HUES6 (cell line): ENCODE results near the gene MARCHF9.
"Not testable (repeated sequence)": the region's sequence is repeated elsewhere in the genome, so short reads cannot be mapped to it uniquely, and the experiment has no call there.

Experiments
- H3K27ac ChIP-seq: 2 replicates; pipeline ENCODE4 v1.7.0; 2013; ENCODE audit warnings: low read depth, mild to moderate bottlenecking, low read length, inconsistent platforms
- H3K27me3 ChIP-seq: 2 replicates; pipeline ENCODE4 v1.6.1; 2013; ENCODE audit warnings: low read length; ENCODE audit not compliant: control insufficient read depth, insufficient read depth
- H3K36me3 ChIP-seq: 2 replicates; pipeline ENCODE4 v1.6.1; 2013; ENCODE audit warnings: low read length; ENCODE audit not compliant: control insufficient read depth, insufficient read depth
- H3K4me1 ChIP-seq: 2 replicates; pipeline ENCODE4 v1.6.1; 2013; ENCODE audit warnings: low read length; ENCODE audit not compliant: control insufficient read depth, insufficient read depth
- H3K4me3 ChIP-seq: 2 replicates; pipeline ENCODE4 v1.5.1; 2013; ENCODE audit warnings: low read depth, low read length
- H3K9ac ChIP-seq: one replicate; pipeline ENCODE4 v1.6.1; 2013; ENCODE audit warnings: mild to moderate bottlenecking, low read length
- H3K9me3 ChIP-seq: 2 replicates; pipeline ENCODE4 v1.6.1; 2013; ENCODE audit warnings: low read depth, low read length; ENCODE audit not compliant: control insufficient read depth, insufficient read depth

The MARCHF9 gene, protein sequence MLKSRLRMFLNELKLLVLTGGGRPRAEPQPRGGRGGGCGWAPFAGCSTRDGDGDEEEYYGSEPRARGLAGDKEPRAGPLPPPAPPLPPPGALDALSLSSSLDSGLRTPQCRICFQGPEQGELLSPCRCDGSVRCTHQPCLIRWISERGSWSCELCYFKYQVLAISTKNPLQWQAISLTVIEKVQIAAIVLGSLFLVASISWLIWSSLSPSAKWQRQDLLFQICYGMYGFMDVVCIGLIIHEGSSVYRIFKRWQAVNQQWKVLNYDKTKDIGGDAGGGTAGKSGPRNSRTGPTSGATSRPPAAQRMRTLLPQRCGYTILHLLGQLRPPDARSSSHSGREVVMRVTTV

DNA sequence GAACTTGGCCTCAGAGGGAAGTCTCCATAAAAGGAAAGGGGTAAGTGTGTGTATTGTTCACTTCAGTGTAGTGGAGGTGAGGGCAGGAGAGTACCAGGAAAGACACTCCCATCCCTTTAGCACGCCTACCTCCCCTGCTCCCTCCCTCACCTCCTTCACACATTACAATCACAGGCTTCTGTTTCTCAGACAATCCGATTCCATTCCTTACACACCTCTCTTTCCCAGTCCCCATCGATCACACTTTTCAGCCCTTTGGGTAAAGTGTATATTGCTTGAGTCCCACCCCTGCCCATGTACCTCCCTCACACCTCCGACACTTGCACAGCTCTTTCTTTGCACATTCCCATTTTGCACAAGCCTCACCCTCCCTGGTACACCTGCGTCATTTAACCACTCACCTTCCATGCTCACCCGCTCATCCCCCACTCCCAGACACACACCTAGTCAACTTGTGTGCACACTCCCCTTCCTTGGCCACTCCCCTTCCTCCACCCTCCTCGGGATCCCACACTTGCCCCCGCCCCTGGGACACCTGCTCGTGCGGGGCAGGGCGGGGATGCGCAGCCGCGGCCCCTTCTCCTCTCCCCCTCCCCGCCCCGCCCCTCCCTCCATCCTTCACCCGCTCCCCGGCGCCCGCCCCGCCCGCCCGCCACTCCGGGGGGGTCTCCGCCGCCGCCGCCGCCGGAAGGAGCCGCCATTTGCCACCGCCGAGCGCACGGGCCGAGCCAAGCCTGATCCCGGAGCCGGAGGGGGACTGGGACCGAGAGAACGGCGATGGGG, at the start of gene MARCHF9:
Gene MARCHF9 (plus strand): TSS at position 693 of the 783 bp plus-strand sequence. CDS start 426 bp downstream, outside the sequence.
- Histone ChIP-seq H3K4me3 (peak within 1 kb of the TSS; percentile 76), H3K9ac (no peak within 1 kb of the TSS), H3K27ac (no peak within 1 kb of the TSS), H3K9me3 (no peaks in the 10 kb centered on the region), H3K27me3 (peaks cover 51% of the 10 kb centered on the region), H3K36me3 (peaks cover 16% of the 10 kb centered on the region), H3K4me1 (peaks cover 16% of the 10 kb centered on the region)

DNA sequence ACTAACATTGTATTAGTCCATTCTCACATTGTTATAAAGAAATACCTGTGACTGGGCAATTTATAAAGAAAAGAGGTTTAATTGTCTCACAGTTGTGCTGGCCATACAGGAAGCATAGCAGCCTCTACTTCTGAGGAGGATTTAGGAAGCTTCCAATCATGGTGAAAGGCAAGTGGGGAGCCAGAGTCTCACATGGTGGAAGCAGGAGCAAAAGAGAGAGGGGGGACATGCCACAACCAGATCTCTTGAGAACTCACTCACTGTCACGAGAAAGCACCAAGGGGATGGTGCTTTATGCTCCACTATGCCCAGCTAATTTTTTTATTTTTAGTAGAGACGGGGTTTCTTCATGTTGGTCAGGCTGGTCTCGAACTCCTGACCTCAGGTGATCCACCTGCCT, 47.7 kb upstream of the MARCHF9 start:
- Histone ChIP-seq H3K4me1 (no peaks in the 10 kb centered on the region), H3K9me3 (peaks cover 4% of the 10 kb centered on the region; the same call in 1 of the 2 replicates), H3K27ac (no peak overlapping the region), H3K9ac (no peak overlapping the region), H3K27me3 (no peaks in the 10 kb centered on the region), H3K4me3 (no peak overlapping the region), H3K36me3 (no peaks in the 10 kb centered on the region)

DNA sequence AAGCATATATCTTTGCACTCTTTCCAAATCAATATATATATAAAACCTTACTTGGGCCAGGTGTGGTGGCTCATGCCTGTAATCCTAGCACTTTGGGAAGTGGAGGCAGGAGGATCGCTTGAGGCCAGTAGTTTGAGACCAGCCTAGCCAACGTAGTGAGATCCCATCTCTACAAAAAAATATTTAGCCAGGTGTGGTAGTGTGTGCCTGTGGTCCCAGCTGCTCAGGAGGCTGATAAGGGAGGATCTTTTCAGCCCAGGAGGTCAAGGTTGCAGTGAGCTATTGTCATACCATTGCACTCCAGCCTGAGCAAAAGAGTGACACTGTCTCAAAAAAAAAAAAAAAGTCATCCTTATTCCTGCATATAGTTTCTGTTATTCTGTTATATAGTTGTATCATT, 46.6 kb upstream of the MARCHF9 start:
- H3K27me3 ChIP-seq: no peaks in the 10 kb centered on the region
- H3K4me3 ChIP-seq: no peak overlapping the region
- no peak overlapping the region for H3K27ac ChIP-seq
- H3K9me3 ChIP-seq: peaks cover 4% of the 10 kb centered on the region; the same call in 1 of the 2 replicates
- no peaks in the 10 kb centered on the region for H3K36me3 ChIP-seq
- H3K4me1 ChIP-seq: no peaks in the 10 kb centered on the region
- H3K9ac ChIP-seq: no peak overlapping the region

DNA sequence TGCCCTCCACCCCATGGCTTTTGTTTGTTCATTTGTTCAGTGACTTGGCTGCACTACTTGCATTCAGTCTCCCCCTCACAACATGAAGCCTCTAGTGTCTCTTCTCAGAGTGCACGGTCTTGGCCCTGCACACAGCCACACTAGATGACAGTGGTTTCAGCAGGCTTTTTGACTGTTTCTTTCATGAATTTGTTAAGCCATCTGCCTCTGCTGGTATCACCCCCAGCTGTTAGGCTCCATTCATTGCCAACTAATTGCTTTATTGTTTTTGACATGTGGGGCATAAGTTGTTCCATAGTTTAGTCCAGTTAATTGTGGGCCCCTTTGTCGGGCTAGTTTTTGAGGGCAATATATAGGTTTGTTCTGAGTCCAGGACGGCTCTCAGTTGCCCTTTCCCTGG, 42.2 kb upstream of the MARCHF9 start:
- H3K4me1 ChIP-seq: no peaks in the 10 kb centered on the region
- H3K27me3 ChIP-seq: no peaks in the 10 kb centered on the region
- no peak overlapping the region for H3K27ac ChIP-seq

DNA sequence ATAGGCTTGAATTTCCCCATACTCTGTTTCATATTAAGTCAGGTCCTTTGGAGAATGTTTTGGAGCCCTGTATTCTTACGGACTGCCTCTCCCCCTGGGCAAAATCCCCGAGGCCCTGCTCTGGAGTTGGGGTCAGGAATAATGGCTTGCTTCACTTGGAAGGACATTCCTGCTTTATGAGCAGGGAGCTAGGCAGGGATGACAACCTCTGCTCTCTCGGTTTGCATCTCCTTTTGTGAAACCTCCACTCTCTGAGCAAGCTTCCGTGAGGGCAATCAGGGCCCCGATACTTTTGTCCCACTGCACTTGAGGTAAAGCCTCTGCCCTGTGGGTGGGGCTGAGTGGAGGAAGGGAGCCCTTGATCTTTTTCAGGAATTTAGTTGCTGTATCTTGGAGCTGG, 41.7 kb upstream of the MARCHF9 start:
- Histone ChIP-seq H3K36me3 (peaks cover 19% of the 10 kb centered on the region), H3K27me3 (no peaks in the 10 kb centered on the region), H3K4me3 (no peak overlapping the region), H3K9me3 (no peaks in the 10 kb centered on the region), H3K27ac (no peak overlapping the region), H3K9ac (no peak overlapping the region), H3K4me1 (no peaks in the 10 kb centered on the region)

More for the DNA sequence above, 42.2 kb upstream of the MARCHF9 start:
- H3K9ac ChIP-seq: no peak overlapping the region
- H3K9me3 ChIP-seq: no peaks in the 10 kb centered on the region
- no peak overlapping the region for H3K4me3 ChIP-seq
- H3K36me3 ChIP-seq: peaks cover 14% of the 10 kb centered on the region

DNA sequence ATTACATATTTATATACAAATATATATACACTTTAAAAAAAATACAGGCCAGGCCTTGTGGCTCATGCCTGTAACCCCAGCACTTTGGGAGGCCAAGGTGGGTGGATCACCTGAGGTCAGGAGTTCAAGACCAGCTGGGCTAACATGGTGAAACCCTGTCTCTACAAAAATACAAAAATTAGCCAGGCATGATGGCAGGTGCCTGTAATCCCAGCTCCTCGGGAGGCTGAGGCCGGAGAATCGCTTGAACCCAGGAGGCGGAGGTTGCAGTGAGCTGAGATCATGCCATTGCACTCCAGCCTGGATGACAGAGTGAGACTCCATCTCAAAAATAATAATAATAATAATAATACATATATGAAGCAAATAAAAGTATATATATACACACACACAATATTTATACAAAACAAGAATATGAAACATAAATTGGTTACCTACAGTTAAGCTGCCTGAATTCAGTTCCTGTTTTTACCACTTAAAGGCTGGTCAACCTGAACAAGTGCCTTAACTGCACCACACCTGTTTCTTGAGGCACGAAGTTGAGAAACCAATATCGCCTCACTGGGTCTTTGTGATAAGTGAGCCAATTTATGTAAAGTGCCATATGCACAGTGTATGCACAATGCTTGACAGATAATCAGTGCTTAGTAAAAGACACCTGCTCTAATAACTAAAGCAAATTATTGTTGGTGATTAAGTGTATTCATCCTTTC, 39.7 kb upstream of the MARCHF9 start:
- H3K27ac ChIP-seq, H3K27me3 ChIP-seq, H3K9ac ChIP-seq, H3K4me1 ChIP-seq, H3K4me3 ChIP-seq, H3K9me3 ChIP-seq: not testable (repeated sequence)
- H3K36me3 ChIP-seq: peaks cover 34% of the 10 kb centered on the region

DNA sequence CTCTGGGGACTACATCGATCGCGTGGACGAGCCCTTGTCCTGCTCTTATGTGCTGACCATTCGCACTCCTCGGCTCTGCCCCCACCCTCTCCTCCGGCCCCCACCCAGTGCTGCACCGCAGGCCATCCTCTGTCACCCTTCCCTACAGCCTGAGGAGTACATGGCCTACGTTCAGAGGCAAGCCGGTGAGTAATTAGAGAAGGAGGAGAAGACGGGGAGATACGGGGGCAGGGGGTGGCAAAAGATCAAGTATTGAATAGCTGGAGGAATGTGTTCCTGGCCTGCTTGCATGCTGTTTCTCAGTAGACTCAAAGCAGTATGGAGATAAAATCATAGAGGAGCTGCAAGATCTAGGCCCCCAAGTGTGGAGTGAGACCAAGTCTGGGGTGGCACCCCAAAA, 39.1 kb upstream of the MARCHF9 start:
- no peak overlapping the region for H3K9ac ChIP-seq
- no peaks in the 10 kb centered on the region for H3K27me3 ChIP-seq
- H3K9me3 ChIP-seq: no peaks in the 10 kb centered on the region
- no peaks in the 10 kb centered on the region for H3K4me1 ChIP-seq
- H3K4me3 ChIP-seq: no peak overlapping the region
- H3K36me3 ChIP-seq: peaks cover 40% of the 10 kb centered on the region
- H3K27ac ChIP-seq: no peak overlapping the region

DNA sequence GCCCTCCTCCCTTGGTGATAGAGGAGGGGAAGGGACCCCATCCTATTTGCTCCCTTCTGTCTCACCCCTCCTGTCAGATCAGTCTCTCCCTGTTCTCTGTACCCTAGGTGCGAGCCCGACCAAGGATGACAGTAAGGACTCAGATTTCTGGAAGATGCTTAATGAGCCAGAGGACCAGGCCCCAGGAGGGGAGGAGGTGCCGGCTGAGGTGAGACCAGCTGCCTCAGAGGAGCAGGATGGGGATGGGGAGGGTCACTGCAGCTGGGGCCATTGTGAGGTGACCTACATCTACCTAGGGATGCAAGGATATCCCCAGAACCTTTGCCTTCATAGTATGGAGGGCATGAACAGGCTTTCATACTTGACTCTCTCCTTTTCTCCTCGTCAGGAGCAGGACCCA, 38.6 kb upstream of the MARCHF9 start:
- no peak overlapping the region for H3K4me3 ChIP-seq
- H3K9ac ChIP-seq: no peak overlapping the region
- peaks cover 45% of the 10 kb centered on the region for H3K36me3 ChIP-seq
- H3K9me3 ChIP-seq: no peaks in the 10 kb centered on the region
- H3K4me1 ChIP-seq: no peaks in the 10 kb centered on the region
- no peak overlapping the region for H3K27ac ChIP-seq
- no peaks in the 10 kb centered on the region for H3K27me3 ChIP-seq

DNA sequence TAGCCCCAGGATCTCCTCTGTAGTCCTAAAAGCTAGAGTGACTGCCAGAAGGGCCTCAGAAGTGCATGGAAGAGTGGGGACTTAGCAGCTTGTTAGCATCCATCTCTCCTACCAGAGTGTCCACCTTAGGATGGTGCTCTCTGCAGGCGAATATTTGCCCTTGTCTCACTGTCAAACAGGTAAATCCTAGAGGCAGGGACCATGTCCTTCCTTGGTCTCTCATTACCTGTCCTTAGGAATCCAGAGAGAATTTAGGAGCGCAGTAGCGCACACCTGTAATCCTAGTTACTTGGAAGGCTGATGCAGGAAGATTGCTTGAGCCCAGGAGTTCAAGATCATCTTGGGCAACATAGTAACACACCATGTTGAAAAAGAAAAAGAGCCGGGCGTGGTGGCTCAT, 37.8 kb upstream of the MARCHF9 start:
- peaks cover 48% of the 10 kb centered on the region for H3K36me3 ChIP-seq
- no peak overlapping the region for H3K9ac ChIP-seq
- no peaks in the 10 kb centered on the region for H3K9me3 ChIP-seq
- no peak overlapping the region for H3K27ac ChIP-seq
- no peak overlapping the region for H3K4me3 ChIP-seq
- H3K4me1 ChIP-seq: no peaks in the 10 kb centered on the region
- H3K27me3 ChIP-seq: no peaks in the 10 kb centered on the region

DNA sequence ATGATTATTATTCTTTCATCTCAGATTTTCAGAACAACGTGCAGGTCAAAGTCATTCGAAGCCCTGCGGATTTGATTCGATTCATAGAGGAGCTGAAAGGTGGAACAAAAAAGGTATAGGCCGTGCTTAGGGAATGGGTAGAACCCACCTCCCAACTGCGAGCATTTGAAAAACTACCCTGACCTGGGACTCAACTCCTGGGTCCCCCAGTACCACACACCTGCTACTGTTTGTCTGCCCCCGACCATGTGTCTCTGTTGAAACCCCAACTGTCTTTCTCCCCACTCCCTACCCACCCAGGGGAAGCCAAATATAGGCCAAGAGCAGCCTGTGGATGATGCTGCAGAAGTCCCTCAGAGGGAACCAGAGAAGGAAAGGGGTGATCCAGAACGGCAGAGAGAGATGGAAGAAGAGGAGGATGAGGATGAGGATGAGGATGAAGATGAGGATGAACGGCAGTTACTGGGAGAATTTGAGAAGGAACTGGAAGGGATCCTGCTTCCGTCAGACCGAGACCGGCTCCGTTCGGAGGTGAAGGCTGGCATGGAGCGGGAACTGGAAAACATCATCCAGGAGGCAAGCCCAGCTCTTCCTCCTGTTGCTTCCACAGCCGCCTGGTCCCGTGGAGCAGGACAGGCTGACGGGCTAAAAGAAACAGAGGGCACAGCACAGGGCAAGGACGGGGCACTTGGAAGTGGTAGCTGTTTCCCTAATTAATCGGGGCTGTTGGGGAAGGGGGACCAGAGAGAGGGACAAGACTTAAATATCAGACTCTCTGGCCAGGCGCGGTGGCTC, 36.9 kb upstream of the MARCHF9 start:
- Histone ChIP-seq H3K27me3 (peaks cover 4% of the 10 kb centered on the region), H3K9ac (no peak overlapping the region), H3K27ac (no peak overlapping the region), H3K4me3 (no peak overlapping the region), H3K9me3 (no peaks in the 10 kb centered on the region), H3K4me1 (no peaks in the 10 kb centered on the region), H3K36me3 (peaks cover 48% of the 10 kb centered on the region)
